ENCODE measurements around the gene LYST. TPM values are rescaled to one million over a fixed set of nuclear protein-coding genes. Genes with fewer than 3 reads are reported as not detected.
"Not testable (repeated sequence)": the region's sequence is repeated elsewhere in the genome, so short reads cannot be mapped to it uniquely, and the experiment has no call there.

LYST gene
- 3.9 and 4.6 TPM in 2 replicates for polyA plus RNA-seq (2012; rRNA removed)
- 3.3 and 4.3 TPM in 2 replicates for polyA plus RNA-seq (2012; cell fraction: cytosol; rRNA removed)
- polyA plus RNA-seq (2012; cell fraction: nucleus; rRNA removed), result 7.6 and 11.9 TPM in 2 replicates

- ChIA-PET POLR2A (interaction anchor here (1.1 to 1.5 kb wide), 3 partner anchors 51 to 106 kb away, joined by 5 to 8 read pairs (median 6); no protein-coding TSS in a partner anchor), CTCF (interaction anchor here (0.6 to 5.9 kb wide), 26 partner anchors 9 to 449 kb away, joined by 3 to 87 read pairs (median 4); no protein-coding TSS in a partner anchor)
- H3K36me3 ChIP-seq (replicated peaks in 1 of 2; ENCODE audit: control insufficient read depth in 1 of 2, insufficient read depth in 2 of 2, low read length in 1 of 2), result no peaks in the 10 kb centered on the region
- 1% methylated on average over 40 of the region's 71 CpGs for WGBS (ENCODE audit: low lambda C conversion rate)
- H3K79me2 ChIP-seq (ENCODE audit: insufficient read depth), result peaks cover 46% of the 10 kb centered on the region
- H3F3A ChIP-seq (replicated peaks; ENCODE audit: insufficient read depth), result no peaks in the 10 kb centered on the region
- peak within 1 kb of the TSS; percentile 84 for H3K4me2 ChIP-seq
- peak within 1 kb of the TSS; percentile 83 for H2AFZ ChIP-seq (ENCODE audit: low read depth)
- TF ChIP-seq MXI1 (IDR thresholded peaks at IDR 0.05; ENCODE audit: low read depth, low read length) (peak; percentile 76), CTCF (IDR thresholded peaks at IDR 0.05) (peak; percentile 58), RAD21 (IDR thresholded peaks at IDR 0.05; ENCODE audit: low read length) (peak; percentile 65), SMC3 (IDR thresholded peaks at IDR 0.05; ENCODE audit: low read depth, low read length) (peak; percentile 79), SIN3A (IDR thresholded peaks at IDR 0.05; ENCODE audit: borderline replicate concordance, low read depth, low read length) (0 out of 2 replicates have a peak, but pooled peaks have one; percentile 26), IRF3 (IDR thresholded peaks at IDR 0.05; ENCODE audit: low read depth, low read length) (no peak), FOXJ3 (CRISPR knock-in tag; IDR thresholded peaks at IDR 0.05) (no peak)
- peak within 1 kb of the TSS; percentile 83 to 88 for H3K27ac ChIP-seq (ENCODE audit: low read depth in 2 of 2, low read length in 1 of 2)
- no peaks in the 10 kb centered on the region for H3K27me3 ChIP-seq (ENCODE audit: insufficient read depth)
- peak within 1 kb of the TSS; percentile 82 for H3K9ac ChIP-seq
- DNase-seq, result peak; percentile 65
- no peaks in the 10 kb centered on the region for H3K9me2 ChIP-seq
- H4K20me1 ChIP-seq (ENCODE audit: insufficient read depth), result no peaks in the 10 kb centered on the region
- peak within 1 kb of the TSS; percentile 69 to 72 for H3K4me3 ChIP-seq (ENCODE audit: low read depth in 2 of 2, low read length in 1 of 2)
- H3K4me1 ChIP-seq (ENCODE audit: control insufficient read depth in 1 of 2, insufficient read depth in 2 of 2, low read depth in 1 of 2, low read length in 1 of 2), result peaks cover 0 to 7% of the 10 kb centered on the region in 2 experiments; a peak in 2 of 4 replicates
- H3K9me3 ChIP-seq, result no peaks in the 10 kb centered on the region
Observed at GRCh38 chr1:235866205-235866912, at the start of gene LYST. Gene LYST (minus strand): TSS chr1:235866906. CDS start chr1:235830417, 36,489 bp downstream.

- H3K27me3 ChIP-seq (ENCODE audit: insufficient read depth); H3K9me2 ChIP-seq; H3K79me2 ChIP-seq (ENCODE audit: insufficient read depth); H3K4me2 ChIP-seq; H4K20me1 ChIP-seq (ENCODE audit: insufficient read depth); H2AFZ ChIP-seq (ENCODE audit: low read depth); H3K9me3 ChIP-seq; H3K36me3 ChIP-seq (replicated peaks in 1 of 2; ENCODE audit: control insufficient read depth in 1 of 2, insufficient read depth in 2 of 2, low read length in 1 of 2); H3K27ac ChIP-seq (ENCODE audit: low read depth in 2 of 2, low read length in 1 of 2); DNase-seq; POLR2A ChIA-PET; H3K9ac ChIP-seq; H3K4me3 ChIP-seq (ENCODE audit: low read depth in 2 of 2, low read length in 1 of 2): not testable (repeated sequence)
- 96% methylated on average over 4 of the region's 4 CpGs for WGBS (ENCODE audit: low lambda C conversion rate)
- Histone ChIP-seq H3F3A (replicated peaks; ENCODE audit: insufficient read depth) (peaks cover 37% of the 10 kb centered on the region), H3K4me1 (ENCODE audit: control insufficient read depth in 1 of 2, insufficient read depth in 2 of 2, low read depth in 1 of 2, low read length in 1 of 2) (peaks cover 42 to 46% of the 10 kb centered on the region in 2 experiments)
- CTCF ChIA-PET, result interaction anchor here (1.0 kb wide), 1 partner anchor 132 kb away, joined by 3 read pairs; no protein-coding TSS in a partner anchor
Observed at GRCh38 chr1:235915489-235915888, 48.8 kb upstream of the LYST start.
